ENCODE results near the gene PSMA7. TPM values are rescaled to one million over a fixed set of nuclear protein-coding genes. Genes with fewer than 3 reads are reported as not detected.

PSMA7 gene
- total RNA-seq, 1 experiment from 2014 or later: 702 TPM

DNA sequence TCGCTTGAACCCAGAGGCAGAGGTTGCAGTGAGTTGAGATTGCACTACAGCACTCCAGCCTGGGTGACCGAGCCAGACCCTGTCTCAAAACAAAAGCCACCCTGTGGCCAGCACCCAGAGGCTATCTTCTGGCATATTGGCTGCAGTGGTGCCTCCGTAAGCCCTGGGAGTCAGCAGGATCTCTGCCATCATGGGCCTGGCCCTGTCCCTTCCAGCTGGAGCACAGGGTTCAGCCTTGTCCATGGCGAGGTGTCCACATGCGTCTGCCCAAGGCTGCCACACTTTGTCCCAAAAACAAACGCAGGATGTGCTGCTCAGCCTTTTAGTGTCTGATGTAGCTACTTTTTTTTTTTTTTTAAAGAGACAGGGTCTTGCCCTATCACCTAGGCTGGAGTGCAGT, 24.3 kb upstream of the PSMA7 start:
- no peak overlapping the region for H3K4me3 Mint-ChIP-seq (ENCODE audit: unreplicated experiment)
- no peaks in the 10 kb centered on the region for H3K27me3 Mint-ChIP-seq (ENCODE audit: insufficient read depth, unreplicated experiment)
- no peak for TF ChIP-seq CTCF (IDR thresholded peaks at IDR 0.05; ENCODE audit: insufficient read depth in 1 of 2, low read depth in 1 of 2, low read length in 1 of 2, severe bottlenecking in 1 of 2, unreplicated experiment in 1 of 2)
- peaks cover 84% of the 10 kb centered on the region for H3K36me3 Mint-ChIP-seq (ENCODE audit: insufficient read depth, unreplicated experiment)
- no peaks in the 10 kb centered on the region for H3K9me3 Mint-ChIP-seq (ENCODE audit: unreplicated experiment)
- no peaks in the 10 kb centered on the region for H3K4me1 ChIP-seq
- ChIA-PET CTCF (interaction anchor here (0.7 to 1.0 kb wide), 2 partner anchors 25 to 156 kb away, joined by 3 to 4 read pairs; no protein-coding TSS in a partner anchor), POLR2A (interaction anchor here (0.6 kb wide), 1 partner anchor 44 kb away, joined by 3 read pairs; no protein-coding TSS in a partner anchor)
- no peaks in the 10 kb centered on the region for H3K9me3 ChIP-seq
- H3K4me1 Mint-ChIP-seq (ENCODE audit: low read depth, unreplicated experiment): no peaks in the 10 kb centered on the region
- H3K27me3 ChIP-seq (replicated peaks; ENCODE audit: control insufficient read depth, insufficient read depth, low read length): no peaks in the 10 kb centered on the region
- no peak for DNase-seq
- H3K27ac Mint-ChIP-seq (ENCODE audit: unreplicated experiment): no peak overlapping the region
- H3K36me3 ChIP-seq (ENCODE audit: control insufficient read depth, insufficient read depth, low read length): peaks cover 24% of the 10 kb centered on the region
- no peak overlapping the region for H3K4me3 ChIP-seq (ENCODE audit: low read depth, low read length)
- intact Hi-C loops (cut with micrococcal nuclease; ENCODE audit: unreplicated experiment): no loop called here
- BruUV-seq (replicated peaks): no TSS peak

- ChIA-PET POLR2A (no interaction called here), CTCF (interaction anchor here (0.7 kb wide), 1 partner anchor 9 kb away, joined by 3 read pairs; no protein-coding TSS in a partner anchor)
- Histone ChIP-seq H3K36me3 (ENCODE audit: control insufficient read depth, insufficient read depth, low read length) (peaks cover 25% of the 10 kb centered on the region), H3K4me3 (ENCODE audit: low read depth, low read length) (no peak overlapping the region), H3K9me3 (no peaks in the 10 kb centered on the region), H3K27me3 (replicated peaks; ENCODE audit: control insufficient read depth, insufficient read depth, low read length) (no peaks in the 10 kb centered on the region), H3K4me1 (no peaks in the 10 kb centered on the region)
- DNase-seq: peak in 1 of 2 experiments; percentile 56
- no peaks in the 10 kb centered on the region for H3K9me3 Mint-ChIP-seq (ENCODE audit: unreplicated experiment)
- H3K36me3 Mint-ChIP-seq (ENCODE audit: insufficient read depth, unreplicated experiment): peaks cover 85% of the 10 kb centered on the region
- TF ChIP-seq CTCF (IDR thresholded peaks at IDR 0.05; ENCODE audit: insufficient read depth in 1 of 2, low read depth in 1 of 2, low read length in 1 of 2, severe bottlenecking in 1 of 2, unreplicated experiment in 1 of 2): no peak
- BruUV-seq (replicated peaks): no TSS peak
- H3K4me3 Mint-ChIP-seq (ENCODE audit: unreplicated experiment): no peak overlapping the region
- H3K27ac Mint-ChIP-seq (ENCODE audit: unreplicated experiment): no peak overlapping the region
- H3K27me3 Mint-ChIP-seq (ENCODE audit: insufficient read depth, unreplicated experiment): no peaks in the 10 kb centered on the region
- H3K4me1 Mint-ChIP-seq (ENCODE audit: low read depth, unreplicated experiment): no peaks in the 10 kb centered on the region
- intact Hi-C loops (cut with micrococcal nuclease; ENCODE audit: unreplicated experiment): no loop called here
Observed at GRCh38 chr20:62165762-62166399, 22.7 kb upstream of the PSMA7 start.

DNA sequence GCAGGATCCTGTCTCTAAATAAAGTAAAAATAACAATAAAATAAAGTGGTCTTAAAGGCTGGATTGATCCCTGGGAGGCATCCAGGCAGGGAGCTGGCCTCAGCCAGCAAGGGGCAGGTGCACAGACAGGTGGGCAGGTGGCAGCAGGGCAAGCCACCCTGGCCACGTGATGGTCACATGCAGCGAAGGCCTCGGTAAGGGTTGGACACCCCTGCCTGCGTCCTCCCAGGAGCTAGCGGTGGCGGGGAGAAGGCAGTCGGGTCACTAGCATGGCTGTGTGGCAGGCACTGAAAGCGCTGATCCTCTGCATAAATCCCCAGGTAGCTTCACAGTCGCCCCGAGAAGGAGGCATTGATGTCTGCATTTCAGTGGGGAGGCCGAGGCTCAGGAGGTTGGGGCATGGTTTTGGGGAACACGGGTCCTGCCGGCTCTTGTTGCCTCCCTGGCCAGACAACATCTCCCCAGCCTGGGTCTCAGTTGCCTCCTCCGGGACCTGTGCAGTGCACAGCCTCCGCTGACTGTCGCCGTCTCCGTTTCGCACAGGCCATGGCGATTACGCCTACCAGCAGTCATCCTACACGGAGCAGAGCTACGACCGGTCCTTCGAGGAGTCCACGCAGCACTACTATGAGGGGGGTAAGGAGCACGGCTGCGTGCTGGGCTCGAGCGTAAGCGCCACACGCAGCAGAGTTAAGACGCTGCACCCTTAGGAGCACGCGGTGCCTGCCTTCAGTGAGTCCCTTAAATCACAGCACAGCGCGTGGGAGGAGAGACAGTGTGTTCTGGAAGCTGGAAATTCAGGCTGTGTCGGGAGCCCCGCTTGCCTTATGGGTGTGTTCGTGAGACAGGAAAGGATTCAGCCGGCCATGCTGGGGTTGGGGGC, 21.9 kb upstream of the PSMA7 start:
- ChIA-PET POLR2A (no interaction called here), CTCF (no interaction called here)
- no TSS peak for BruUV-seq (replicated peaks)
- H3K4me3 ChIP-seq (ENCODE audit: low read depth, low read length): no peak overlapping the region
- no peaks in the 10 kb centered on the region for H3K27me3 ChIP-seq (replicated peaks; ENCODE audit: control insufficient read depth, insufficient read depth, low read length)
- peaks cover 25% of the 10 kb centered on the region for H3K36me3 ChIP-seq (ENCODE audit: control insufficient read depth, insufficient read depth, low read length)
- peaks cover 88% of the 10 kb centered on the region for H3K36me3 Mint-ChIP-seq (ENCODE audit: insufficient read depth, unreplicated experiment)
- no peak overlapping the region for H3K27ac Mint-ChIP-seq (ENCODE audit: unreplicated experiment)
- no peak for DNase-seq
- no peaks in the 10 kb centered on the region for H3K27me3 Mint-ChIP-seq (ENCODE audit: insufficient read depth, unreplicated experiment)
- TF ChIP-seq CTCF (IDR thresholded peaks at IDR 0.05; ENCODE audit: insufficient read depth in 1 of 2, low read depth in 1 of 2, low read length in 1 of 2, severe bottlenecking in 1 of 2, unreplicated experiment in 1 of 2): no peak
- no peaks in the 10 kb centered on the region for H3K9me3 Mint-ChIP-seq (ENCODE audit: unreplicated experiment)
- H3K4me1 ChIP-seq: no peaks in the 10 kb centered on the region
- no peak overlapping the region for H3K4me3 Mint-ChIP-seq (ENCODE audit: unreplicated experiment)
- H3K9me3 ChIP-seq: no peaks in the 10 kb centered on the region
- intact Hi-C loops (cut with micrococcal nuclease; ENCODE audit: unreplicated experiment): no loop called here
- H3K4me1 Mint-ChIP-seq (ENCODE audit: low read depth, unreplicated experiment): no peaks in the 10 kb centered on the region
